HepG2 (cell line): ENCODE data around the gene LTB4R2. TPM values are rescaled to one million over a fixed set of nuclear protein-coding genes. Genes with fewer than 3 reads are reported as not detected.

ENCODE experiments used
- ATAC-seq: fragments of 200-7000 bp; cut with Tn5 transposase; 3 replicates; pipeline ENCODE4 v1.9.1; 2020; ENCODE audit warnings: mild to moderate bottlenecking, moderate library complexity
- BruUV-seq: library from RNA; stranded (reverse); fragments of 400-500 nt; replicated peaks from 2 replicates; lab custom pipeline; 2021; lab: Mats Ljungman, UMichigan
- CTCF ChIA-PET: fragments of 300-600 bp; formaldehyde crosslinking; extraction: SDS; loops from one replicate; lab custom pipeline; 2021; ENCODE audit warnings: low total read pairs, inconsistent platforms, low intra/inter-chr PET ratio; lab: Yijun Ruan, JAX
- POLR2A ChIA-PET: fragments of 350-600 bp; sonication (Branson Sonifier 250); formaldehyde crosslinking; loops from one replicate; lab custom pipeline; 2020; ENCODE audit warnings: antibody characterized with exemption, inconsistent platforms; lab: Yijun Ruan, JAX
- DNase-seq: peaks from one replicate; pipeline ENCODE4 v3.0.0-alpha.2; 2015; ENCODE audit warnings: low spot score
- FAIRE-seq: peaks from 3 replicates; lab custom pipeline; 2011; peaks lifted over from hg19 to GRCh38; lab: Jason Lieb, UNC
- H2AFZ ChIP-seq: one replicate; pipeline ENCODE4 v1.6.1; 2011; ENCODE audit warnings: low read length, inconsistent platforms
- H3K27ac ChIP-seq: fragments of 300-600 bp; 3 replicates; pipeline ENCODE4 v1.8.0; 2011; ENCODE audit warnings: mixed run types, mild to moderate bottlenecking, mixed read lengths, low read length, inconsistent platforms; ENCODE audit not compliant: insufficient read depth; ENCODE audit errors: extremely low read length
- H3K27me3 ChIP-seq, 2 experiments: fragments of 200-600 bp in 1 of 2; 2 replicates in 1 of 2; 3 replicates in 1 of 2; pipeline versions ENCODE4 v1.6.0 to v1.8.0; 2011; ENCODE audit warnings: low read length in 2 of 2, mild to moderate bottlenecking in 2 of 2, moderate library complexity in 2 of 2, inconsistent platforms in 1 of 2; ENCODE audit not compliant: insufficient read depth in 2 of 2, control insufficient read depth in 1 of 2
- H3K36me3 ChIP-seq, 2 experiments: fragments of 200-600 bp in 1 of 2; replicated peaks in 1 of 2; 2 replicates in 1 of 2; 3 replicates in 1 of 2; pipeline versions ENCODE4 v1.5.1 to v1.8.0; 2011; ENCODE audit warnings: low read length in 2 of 2, inconsistent platforms in 1 of 2; ENCODE audit not compliant: insufficient read depth in 2 of 2, control insufficient read depth in 1 of 2
- H3K4me1 ChIP-seq: 2 replicates; pipeline ENCODE4 v1.5.1; 2012; ENCODE audit warnings: low read length, inconsistent platforms; ENCODE audit not compliant: insufficient read depth
- H3K4me2 ChIP-seq: 2 replicates; pipeline ENCODE4 v1.6.0; 2011; ENCODE audit warnings: low read depth, low read length, inconsistent platforms
- H3K4me3 ChIP-seq, 3 experiments: fragments of 200-600 bp in 1 of 3; sonication (generic), shearing (Covaris generic) in 1 of 3; replicated peaks in 1 of 3; 2 replicates each; pipeline ENCODE4 v1.5.1; 2011 to 2016; ENCODE audit warnings: low read length in 3 of 3, inconsistent platforms in 2 of 3, low read depth in 2 of 3, mild to moderate bottlenecking in 2 of 3, control low read depth in 1 of 3, mixed read lengths in 1 of 3; ENCODE audit not compliant: insufficient read depth in 1 of 3
- H3K79me2 ChIP-seq: one replicate; pipeline ENCODE4 v1.6.1; 2011; ENCODE audit warnings: low read length, inconsistent platforms; ENCODE audit not compliant: insufficient read depth
- H3K9ac ChIP-seq: 2 replicates; pipeline ENCODE4 v1.6.0; 2011; ENCODE audit warnings: mild to moderate bottlenecking, low read depth, low read length, inconsistent platforms; ENCODE audit not compliant: insufficient read depth
- H3K9me3 ChIP-seq: 2 replicates; pipeline ENCODE4 v1.5.1; 2012; ENCODE audit warnings: mild to moderate bottlenecking, low read length
- H4K20me1 ChIP-seq: 2 replicates; pipeline ENCODE4 v1.6.0; 2011; ENCODE audit warnings: inconsistent platforms, mild to moderate bottlenecking, low read length, moderate library complexity; ENCODE audit not compliant: insufficient read depth
- HIVEP1 ChIP-seq: sonication (generic); formaldehyde crosslinking; IDR thresholded peaks from 2 replicates; pipeline ENCODE4 v1.4.0; 2020; ENCODE audit warnings: mild to moderate bottlenecking, missing genetic modification reagents
- ISX ChIP-seq: sonication (generic); formaldehyde crosslinking; conservative IDR thresholded peaks from 2 replicates; pipeline ENCODE4 v1.5.0; 2020; ENCODE audit warnings: missing genetic modification reagents
- KDM2A ChIP-seq: sonication (generic); formaldehyde crosslinking; IDR thresholded peaks from 2 replicates; pipeline ENCODE4 v1.4.0; 2020; ENCODE audit warnings: low read depth, missing genetic modification reagents, borderline replicate concordance
- SALL1 ChIP-seq: sonication (generic); formaldehyde crosslinking; IDR thresholded peaks from 2 replicates; pipeline ENCODE4 v1.8.0; 2022; ENCODE audit warnings: mild to moderate bottlenecking, missing genetic modification reagents
- SP4 ChIP-seq: sonication (generic); formaldehyde crosslinking; IDR thresholded peaks from 2 replicates; pipeline ENCODE4 v1.8.1; 2023; ENCODE audit warnings: mild to moderate bottlenecking, missing genetic modification reagents
- ZEB1 ChIP-seq: IDR thresholded peaks from 2 replicates; pipeline ENCODE4 v1.6.1; 2012; ENCODE audit warnings: mild to moderate bottlenecking, low read depth, inconsistent platforms; ENCODE audit not compliant: insufficient replicate concordance
- ZNF235 ChIP-seq: sonication (generic); formaldehyde crosslinking; IDR thresholded peaks from 2 replicates; pipeline ENCODE4 v1.8.1; 2023; ENCODE audit warnings: mild to moderate bottlenecking, missing genetic modification reagents, borderline replicate concordance
- ZNF296 ChIP-seq: sonication (generic); formaldehyde crosslinking; conservative IDR thresholded peaks from 2 replicates; pipeline ENCODE4 v1.5.0; 2020; ENCODE audit warnings: mild to moderate bottlenecking, missing genetic modification reagents
- ZNF570 ChIP-seq: sonication (generic); formaldehyde crosslinking; IDR thresholded peaks from 2 replicates; pipeline ENCODE4 v1.4.0; 2020; ENCODE audit warnings: mild to moderate bottlenecking, missing genetic modification reagents, borderline replicate concordance
- ZNF781 ChIP-seq: sonication (generic); formaldehyde crosslinking; IDR thresholded peaks from 2 replicates; pipeline ENCODE4 v1.5.1; 2020; ENCODE audit warnings: borderline replicate concordance, mild to moderate bottlenecking, missing genetic modification reagents; ENCODE audit errors: not compliant biosample characterization
- ZNF839 ChIP-seq: sonication (generic); formaldehyde crosslinking; IDR thresholded peaks from 2 replicates; pipeline ENCODE4 v1.4.0; 2020; ENCODE audit warnings: missing genetic modification reagents, mild to moderate bottlenecking, borderline replicate concordance
- WGBS: methylation state at CpG from one replicate; pipeline ENCODE4 v1.1.6; 2017; ENCODE audit warnings: low lambda C conversion rate; 5-methylcytosine and 5-hydroxymethylcytosine counted together
- in situ Hi-C: cut with HindIII; loops from 2 replicates; pipeline ENCODE4 v1.10.0; 2017; ENCODE audit warnings: low pct_unique_long_range_greater_than_20kb; ENCODE audit not compliant: extremely low pct_ligation_motif_present
- intact Hi-C: fragments of 100-400 bp; cut with micrococcal nuclease; formaldehyde crosslinking; loops from one replicate; pipeline ENCODE4 v1.10.0; 2022; ENCODE audit not compliant: unreplicated experiment
- polyA plus RNA-seq, 8 experiments: library from polyadenylated mRNA; depleted of rRNA in 3 of 8; stranded (reverse) in 7 of 8; unstranded in 1 of 8; fragments of >200 nt; fragmentation: Illumina TruSeq in 4 of 8; extraction: Trizol in 4 of 8; gene quantifications; 2 replicates each; pipeline versions ENCODE4 v1.2.1 to v1.2.3, GENCODE V29; 2011 to 2016; ENCODE audit warnings: low read depth in 4 of 8, missing spikeins in 1 of 8, mixed read lengths in 1 of 8; ENCODE audit not compliant: insufficient read depth in 1 of 8
- total RNA-seq, 5 experiments: library from RNA; depleted of rRNA; stranded (reverse); fragments of >200 nt; fragmentation: Illumina TruSeq; extraction: Trizol; gene quantifications; 2 replicates each; pipeline ENCODE4 v1.2.3, GENCODE V29; 2016; ENCODE audit warnings: low read depth in 1 of 5
- TF ChIP-seq, protein P1 (sequence below): sonication (generic); formaldehyde crosslinking; IDR thresholded peaks from 2 replicates; pipeline ENCODE4 v1.5.0; 2020; ENCODE audit warnings: missing genetic modification reagents, mild to moderate bottlenecking, borderline replicate concordance
- TF ChIP-seq, protein P2 (sequence below): sonication (generic); formaldehyde crosslinking; IDR thresholded peaks from 2 replicates; pipeline ENCODE4 v1.5.1; 2020; ENCODE audit warnings: missing genetic modification reagents, mild to moderate bottlenecking, borderline replicate concordance

The LTB4R2 gene
- total and polyA plus RNA-seq, 2 of the 13 experiments (the other 11 are each of a cell fraction or from before 2014, with no cell fraction given), result 3.9 to 6.9 TPM

DNA sequence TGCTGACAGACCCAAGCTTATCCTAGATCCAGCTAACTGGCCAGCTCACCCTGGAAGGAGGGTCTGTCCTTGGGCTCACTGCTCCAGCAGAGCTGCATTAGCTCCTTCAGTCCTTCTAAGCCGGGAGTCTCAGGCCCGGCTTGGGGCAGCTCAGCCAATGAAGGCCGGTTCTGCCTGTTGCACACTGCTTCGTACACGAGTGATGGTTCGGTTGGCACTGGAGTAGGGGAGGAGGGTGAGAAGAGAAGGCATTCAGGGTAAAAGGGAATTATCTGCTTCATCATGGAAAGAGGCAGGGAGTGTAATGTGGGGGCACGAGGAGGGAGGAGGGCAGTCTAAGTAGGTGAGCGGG, 27.9 kb downstream of the LTB4R2 start:
- BruUV-seq, result no TSS peak
- Histone ChIP-seq H3K36me3 (no peaks in the 10 kb centered on the region), H4K20me1 (no peaks in the 10 kb centered on the region), H3K27ac (no peak overlapping the region), H3K4me3 (no peak overlapping the region), H3K4me1 (peaks cover 29% of the 10 kb centered on the region), H3K4me2 (no peak overlapping the region), H3K9ac (no peak overlapping the region), H3K27me3 (peaks cover 18 to 73% of the 10 kb centered on the region in 2 experiments; a peak in 4 of 5 replicates), H2AFZ (no peak overlapping the region), H3K9me3 (no peaks in the 10 kb centered on the region)
- ATAC-seq (no peak), DNase-seq (no peak), FAIRE-seq (no peak)
- WGBS, result 37% methylated on average over 8 of the region's 8 CpGs
- ChIA-PET POLR2A (interaction anchor here (1.0 to 2.0 kb wide), 5 partner anchors 28 to 104 kb away, joined by 3 to 7 read pairs (median 4); partner anchors contain the start of gene KHNYN), CTCF (interaction anchor here (1.3 kb wide), 1 partner anchor 99 kb away, joined by 5 read pairs; no protein-coding TSS in a partner anchor)
- intact Hi-C loops (no loop called here), in situ Hi-C loops (no loop called here)
- TF ChIP-seq ZNF781 (peak; percentile 36), HIVEP1 (CRISPR knock-in tag) (0 out of 2 replicates have a peak, but pooled peaks have one; percentile 17), ZNF839 (CRISPR knock-in tag) (0 out of 2 replicates have a peak, but pooled peaks have one; percentile 15), SP4 (peak; percentile 18; the same call in 1 of the 2 replicates), SALL1 (CRISPR knock-in tag) (0 out of 2 replicates have a peak, but pooled peaks have one; percentile 4), ISX (CRISPR knock-in tag) (no peak), ZNF296 (CRISPR knock-in tag) (0 out of 2 replicates have a peak, but pooled peaks have one; percentile 10), ZNF570 (no peak), ZEB1 (no peak), ZNF235 (CRISPR knock-in tag) (peak; percentile 36; the same call in 1 of the 2 replicates), KDM2A (CRISPR knock-in tag) (no peak)
- TF ChIP-seq, protein P1, sequence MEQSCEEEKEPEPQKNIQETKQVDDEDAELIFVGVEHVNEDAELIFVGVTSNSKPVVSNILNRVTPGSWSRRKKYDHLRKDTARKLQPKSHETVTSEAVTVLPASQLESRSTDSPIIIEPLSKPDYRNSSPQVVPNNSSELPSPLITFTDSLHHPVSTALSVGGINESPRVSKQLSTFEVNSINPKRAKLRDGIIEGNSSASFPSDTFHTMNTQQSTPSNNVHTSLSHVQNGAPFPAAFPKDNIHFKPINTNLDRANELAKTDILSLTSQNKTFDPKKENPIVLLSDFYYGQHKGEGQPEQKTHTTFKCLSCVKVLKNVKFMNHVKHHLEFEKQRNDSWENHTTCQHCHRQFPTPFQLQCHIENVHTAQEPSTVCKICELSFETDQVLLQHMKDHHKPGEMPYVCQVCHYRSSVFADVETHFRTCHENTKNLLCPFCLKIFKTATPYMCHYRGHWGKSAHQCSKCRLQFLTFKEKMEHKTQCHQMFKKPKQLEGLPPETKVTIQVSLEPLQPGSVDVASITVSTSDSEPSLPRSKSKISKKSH (CRISPR knock-in tag), result no peak
- TF ChIP-seq, protein P2, sequence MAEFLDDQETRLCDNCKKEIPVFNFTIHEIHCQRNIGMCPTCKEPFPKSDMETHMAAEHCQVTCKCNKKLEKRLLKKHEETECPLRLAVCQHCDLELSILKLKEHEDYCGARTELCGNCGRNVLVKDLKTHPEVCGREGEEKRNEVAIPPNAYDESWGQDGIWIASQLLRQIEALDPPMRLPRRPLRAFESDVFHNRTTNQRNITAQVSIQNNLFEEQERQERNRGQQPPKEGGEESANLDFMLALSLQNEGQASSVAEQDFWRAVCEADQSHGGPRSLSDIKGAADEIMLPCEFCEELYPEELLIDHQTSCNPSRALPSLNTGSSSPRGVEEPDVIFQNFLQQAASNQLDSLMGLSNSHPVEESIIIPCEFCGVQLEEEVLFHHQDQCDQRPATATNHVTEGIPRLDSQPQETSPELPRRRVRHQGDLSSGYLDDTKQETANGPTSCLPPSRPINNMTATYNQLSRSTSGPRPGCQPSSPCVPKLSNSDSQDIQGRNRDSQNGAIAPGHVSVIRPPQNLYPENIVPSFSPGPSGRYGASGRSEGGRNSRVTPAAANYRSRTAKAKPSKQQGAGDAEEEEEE (CRISPR knock-in tag), result no peak
- TF ChIP-seq, all 625 proteins: peak for 7
- H3K79me2 ChIP-seq, result no peaks in the 10 kb centered on the region
